Measurements from ENCODE around the gene EXTL1.

- TF ChIP-seq CTCF (conservative IDR thresholded peaks at IDR 0.05; ENCODE audit: low read depth, low read length), result no peak
- TF ChIP-seq USF2 (IDR thresholded peaks at IDR 0.05; ENCODE audit: low read depth, low read length), result no peak
- no peak for TF ChIP-seq RFX5 (IDR thresholded peaks at IDR 0.05; ENCODE audit: low read depth, low read length)
- no peak for TF ChIP-seq MAFK (IDR thresholded peaks at IDR 0.05; ENCODE audit: low read depth, low read length)
- TF ChIP-seq POLR2A (IDR thresholded peaks at IDR 0.05; ENCODE audit: low read depth, low read length), result no peak
- no peak for TF ChIP-seq CEBPB (IDR thresholded peaks at IDR 0.05; ENCODE audit: low read depth, low read length)
- TF ChIP-seq RAD21 (IDR thresholded peaks at IDR 0.05; ENCODE audit: low read length), result no peak
- no peak for TF ChIP-seq RCOR1 (IDR thresholded peaks at IDR 0.05; ENCODE audit: insufficient replicate concordance, low read length)
- TF ChIP-seq BHLHE40 (IDR thresholded peaks at IDR 0.05; ENCODE audit: low read depth, low read length), result no peak
- TF ChIP-seq NFE2L2 (IDR thresholded peaks at IDR 0.05; ENCODE audit: low read depth, low read length), result no peak
- TF ChIP-seq SMC3 (IDR thresholded peaks at IDR 0.05; ENCODE audit: low read depth, low read length), result no peak
- no peak for TF ChIP-seq MXI1 (IDR thresholded peaks at IDR 0.05; ENCODE audit: borderline replicate concordance, low read depth, low read length)
- TF ChIP-seq MAZ (IDR thresholded peaks at IDR 0.05; ENCODE audit: borderline replicate concordance, low read depth, low read length), result no peak
These were observed 36.4 kb upstream of the EXTL1 start for GRCh38 chr1:25985171-25985570.

All from IMR-90 (cell line).